ENCODE measurements around the gene BABAM2.

The BABAM2 gene

GRCh38 chr2:28172114-28172898, 281.8 kb downstream of the BABAM2 start:
- DNase-seq = no peak

GRCh38 chr2:28173377-28173776, 282.8 kb downstream of the BABAM2 start:
- DNase-seq = no peak

DNA sequence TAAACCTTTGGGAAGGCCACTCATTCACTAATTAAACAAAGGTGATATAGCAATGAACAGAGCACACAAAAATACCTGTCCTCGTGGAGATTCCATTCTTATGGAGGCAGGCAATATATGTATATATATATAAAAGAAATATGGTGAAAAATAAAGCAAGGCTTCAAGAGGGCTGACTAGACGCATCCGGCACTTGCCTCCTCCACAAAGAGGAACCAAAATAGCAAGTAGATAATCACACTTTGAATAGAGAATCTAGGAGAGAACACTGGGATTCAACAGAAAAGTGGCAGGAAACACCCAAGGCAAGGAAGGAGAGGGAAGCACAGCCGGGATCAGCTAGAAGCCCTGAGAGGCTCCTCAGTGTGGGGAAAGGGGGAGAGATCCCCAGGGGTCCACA, 283.7 kb downstream of the BABAM2 start:
- no peak for DNase-seq

- DNase-seq = no peak
Measured at GRCh38 chr2:28175028-28175427, 284.5 kb downstream of the BABAM2 start.

DNA sequence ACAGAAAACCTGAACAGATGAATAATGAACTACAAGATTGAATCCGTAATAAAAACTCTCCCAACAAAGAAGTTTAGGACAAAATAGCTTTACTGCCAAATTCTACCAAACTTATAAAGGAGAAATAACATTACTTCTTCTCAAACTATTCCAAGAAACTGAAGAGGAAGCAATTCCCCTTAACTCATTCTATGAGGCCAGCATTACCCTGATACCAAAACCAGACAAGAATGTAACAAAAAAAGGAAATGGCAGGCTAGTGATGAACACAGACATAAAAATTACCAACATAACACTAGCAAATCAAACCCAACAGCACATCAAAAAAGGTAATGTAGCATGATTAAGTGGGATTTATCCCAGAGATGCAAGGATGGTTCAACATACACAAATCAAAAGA, 288.4 kb downstream of the BABAM2 start:
- no peak for DNase-seq

DNA sequence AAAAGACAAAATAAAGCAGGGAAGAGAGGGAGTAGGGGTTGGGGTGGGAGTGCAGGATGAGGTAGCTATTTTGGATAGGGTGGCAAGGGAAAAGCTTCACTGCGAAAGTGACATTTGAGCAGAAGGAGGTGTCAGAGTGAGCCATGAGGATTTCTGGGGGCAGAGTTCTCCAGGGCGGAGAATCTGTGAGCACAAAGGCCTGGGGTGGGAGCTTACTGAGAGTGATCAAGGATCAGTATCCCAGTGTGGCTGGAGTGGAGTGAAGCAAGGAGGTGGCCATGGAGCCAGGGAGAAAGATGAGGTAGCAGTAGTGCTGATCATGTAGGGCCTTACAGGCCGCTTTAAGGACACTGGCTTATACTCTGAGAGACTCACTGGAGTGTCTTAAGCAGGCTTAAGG, 291.3 kb downstream of the BABAM2 start:
- DNase-seq = no peak

DNA sequence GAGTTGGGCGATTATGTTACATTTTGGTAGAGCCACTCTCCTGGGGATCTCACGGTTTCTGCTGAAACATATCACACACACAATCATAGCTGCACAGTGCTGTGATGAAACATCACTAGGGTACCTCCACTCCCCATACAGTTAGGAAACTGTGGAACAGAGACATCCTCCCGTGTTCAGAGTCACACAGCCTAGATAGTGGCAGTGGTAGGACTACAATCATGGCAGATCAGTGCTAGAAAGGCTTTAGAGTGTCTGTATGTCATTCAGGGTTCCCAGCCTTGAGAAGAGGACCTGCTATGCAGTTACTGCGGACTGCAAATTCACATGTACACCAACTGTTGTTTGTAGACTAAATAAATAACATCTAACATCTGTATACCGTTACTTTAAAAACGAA, 291.8 kb downstream of the BABAM2 start:
- no peak for DNase-seq

GRCh38 chr2:28185153-28185552, 294.6 kb downstream of the BABAM2 start:
- DNase-seq = no peak

DNA sequence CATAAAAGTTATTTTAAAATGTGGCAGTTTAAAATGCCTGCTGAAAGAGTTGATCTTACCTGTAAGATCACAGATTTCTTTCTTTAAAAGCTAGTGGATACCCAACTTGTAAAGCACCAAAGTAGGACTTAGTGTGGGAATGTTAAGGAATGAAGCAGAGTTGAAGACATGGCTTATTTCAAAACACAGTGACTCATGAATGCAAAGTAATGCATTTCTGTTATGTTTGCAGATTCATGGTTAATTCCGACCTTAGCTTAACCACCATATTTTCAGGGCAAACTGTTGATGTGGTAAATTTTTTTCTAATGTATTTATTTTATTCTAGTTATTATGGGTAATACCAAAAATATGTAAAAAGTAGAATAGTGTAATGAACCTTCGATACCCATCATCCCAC, 295.4 kb downstream of the BABAM2 start:
- DNase-seq = no peak

DNA sequence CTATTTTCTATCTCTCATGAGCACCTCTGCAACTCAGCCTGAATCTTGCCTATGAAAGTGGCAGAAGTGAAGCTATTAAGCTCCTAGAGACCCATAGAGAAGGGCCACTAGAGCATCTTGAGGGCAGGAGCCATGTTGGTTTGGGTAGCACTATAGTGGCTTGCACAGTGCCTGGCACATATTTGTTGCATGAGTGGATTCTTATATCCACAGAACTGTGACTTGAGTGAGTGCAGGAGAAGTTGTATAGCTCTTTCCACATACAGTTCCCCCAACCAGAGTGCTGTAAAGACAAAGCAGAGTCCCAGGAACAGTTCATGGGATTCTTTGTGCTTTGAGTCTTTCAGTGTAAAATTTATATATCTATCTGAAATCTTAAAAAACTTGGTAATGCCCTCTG, 296.7 kb downstream of the BABAM2 start:
- no peak for DNase-seq

GRCh38 chr2:28188436-28188835, 297.9 kb downstream of the BABAM2 start:
- no peak for DNase-seq

- no peak for DNase-seq
Measured at GRCh38 chr2:28193630-28194403, 303.3 kb downstream of the BABAM2 start.

GRCh38 chr2:28199995-28200679, 309.6 kb downstream of the BABAM2 start:
- DNase-seq = no peak

GRCh38 chr2:28201671-28202180, 311.2 kb downstream of the BABAM2 start:
- no peak for DNase-seq

GRCh38 chr2:28202719-28203118, 312.2 kb downstream of the BABAM2 start:
- DNase-seq = no peak

DNA sequence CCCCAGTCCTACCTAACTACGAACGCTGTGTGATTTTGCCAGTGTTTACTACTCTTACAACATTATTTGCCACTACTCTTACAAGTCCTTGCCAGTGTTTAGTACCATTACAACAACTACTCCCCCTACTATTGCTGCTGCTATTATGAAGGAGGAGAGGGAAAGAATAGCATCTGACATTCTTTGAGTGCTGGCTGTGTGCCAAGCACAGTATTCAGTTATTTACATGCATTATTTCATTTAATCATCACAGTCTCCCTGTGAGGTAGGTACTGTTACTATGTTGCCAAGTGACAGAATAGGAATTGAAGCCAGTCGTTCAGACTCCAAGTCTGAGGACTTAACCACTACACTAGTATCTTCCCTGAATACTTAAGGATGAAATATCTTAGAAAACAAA, 316.2 kb downstream of the BABAM2 start:
- no peak for DNase-seq

- DNase-seq = no peak
Measured at GRCh38 chr2:28209261-28209691, 318.7 kb downstream of the BABAM2 start.

- no peak for DNase-seq
Measured at GRCh38 chr2:28209864-28210263, 319.3 kb downstream of the BABAM2 start.

DNA sequence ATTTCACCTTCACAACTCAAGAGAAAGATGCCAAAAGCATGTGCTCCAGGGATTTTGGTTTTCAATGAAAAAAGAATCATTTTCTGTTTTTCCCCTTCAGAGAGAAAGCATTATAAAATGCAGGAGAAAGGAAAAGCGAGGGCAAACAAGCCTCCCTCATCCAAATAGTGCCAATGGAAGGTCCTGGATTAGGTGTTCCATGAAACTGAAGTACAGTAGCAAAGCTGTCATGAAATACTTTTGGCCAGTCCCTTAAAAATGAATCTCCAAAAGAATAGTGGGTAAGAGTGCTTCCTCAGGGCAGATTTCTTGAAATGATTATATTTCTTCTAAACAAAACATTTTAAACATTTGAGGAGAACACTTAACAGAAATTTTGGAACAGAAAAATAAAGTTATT, 320.0 kb downstream of the BABAM2 start:
- no peak for DNase-seq

- no peak for DNase-seq
Measured at GRCh38 chr2:28216331-28216730, 325.8 kb downstream of the BABAM2 start.

- no peak for DNase-seq
Measured at GRCh38 chr2:28217042-28217740, 326.7 kb downstream of the BABAM2 start.

GRCh38 chr2:28219138-28219537, 328.6 kb downstream of the BABAM2 start:
- no peak for DNase-seq
